ENCODE measurements around the gene S100A13.

- TF ChIP-seq CTCF (conservative IDR thresholded peaks at IDR 0.05; ENCODE audit: low read depth, low read length) (no peak), EZH2phosphoT487 (IDR thresholded peaks at IDR 0.05; ENCODE audit: borderline replicate concordance, low read length) (no peak)
These were observed 25.6 kb upstream of the S100A13 start for GRCh38 chr1:153652805-153653500.

Data from PC-3 (cell line).